Testis (tissue), 5 donors: ENCODE data around the gene C10orf95. TPM values are rescaled to one million over a fixed set of nuclear protein-coding genes. Genes with fewer than 3 reads are reported as not detected.
"Not testable (repeated sequence)": the region's sequence is repeated elsewhere in the genome, so short reads cannot be mapped to it uniquely, and the experiment has no call there.

Source experiments
- DNase-seq: peaks from one replicate; pipeline ENCODE4 v3.0.0-alpha.2; 2019
- H3K27ac ChIP-seq, 2 donors: fragments of 200-600 bp; sonication (generic); one replicate each; pipeline ENCODE4 v1.5.1; 2019
- H3K27me3 ChIP-seq: fragments of 200-600 bp; sonication (generic); one replicate; pipeline ENCODE4 v1.5.1; 2019
- H3K36me3 ChIP-seq: fragments of 200-600 bp; sonication (generic); one replicate; pipeline ENCODE4 v1.5.1; 2017; ENCODE audit warnings: low read depth; ENCODE audit errors: missing control alignments
- H3K4me1 ChIP-seq: fragments of 200-600 bp; sonication (generic); one replicate; pipeline ENCODE4 v1.5.1; 2019
- H3K4me3 ChIP-seq, 2 donors: fragments of 200-600 bp; sonication (generic); one replicate each; pipeline ENCODE4 v1.5.1; 2017 to 2019
- H3K9me3 ChIP-seq: fragments of 200-600 bp; sonication (generic); one replicate; pipeline ENCODE4 v1.5.1; 2017
- CTCF ChIP-seq, 3 experiments: fragments of 450-650 bp in 2 of 3; fragments of 200-600 bp in 1 of 3; sonication (generic) in 1 of 3; IDR thresholded peaks; one replicate each; pipeline ENCODE4 v1.5.1; 2016 to 2019; ENCODE audit warnings: antibody characterized with exemption in 3 of 3, mild to moderate bottlenecking in 2 of 3, moderate library complexity in 1 of 3
- POLR2A ChIP-seq: fragments of 450-650 bp; IDR thresholded peaks from one replicate; pipeline ENCODE4 v1.6.1; 2017; ENCODE audit warnings: antibody characterized with exemption, mild to moderate bottlenecking, moderate library complexity
- WGBS, 2 donors: methylation state at CpG; one replicate each; pipeline ENCODE4 v1.1.5; 2018; 5-methylcytosine and 5-hydroxymethylcytosine counted together
- intact Hi-C: fragments of 100-400 bp; cut with DNase I; formaldehyde crosslinking; loops from one replicate; pipeline ENCODE4 v1.15.1; 2023; ENCODE audit warnings: low total_unique reads
- long read RNA-seq, 2 donors: transcript quantifications; one replicate each; lab custom pipeline, GENCODE V29; 2026
- polyA plus RNA-seq: library from polyadenylated mRNA; stranded (reverse); fragments of 350-450 nt; fragmentation: Illumina TruSeq; extraction: RNeasy Lipid Tissue Mini Kit (QIAGEN cat#74804); gene quantifications from one replicate; pipeline ENCODE4 v1.2.3, GENCODE V29; 2014; ENCODE audit warnings: low read depth, low replicate concordance; ENCODE audit not compliant: insufficient read depth
- total RNA-seq, 2 donors: library from RNA; depleted of rRNA; stranded (reverse); fragments of >200 nt; gene quantifications; one replicate each; pipeline ENCODE4 v1.2.3, GENCODE V29; 2016

C10orf95 gene
- total RNA-seq (1 to 10 TPM in 1 of 2 donors, under 1 TPM in 1; 0.55 to 1.3 TPM), polyA plus RNA-seq (0.29 TPM)
- long read RNA-seq, donor 1, partial matches to known transcripts, result 6 of 17 reads
- long read RNA-seq, donor 1, other reads (novel, unspliced or antisense), result 11 of 17 reads
- long read RNA-seq, donor 2, result 0 reads

DNA sequence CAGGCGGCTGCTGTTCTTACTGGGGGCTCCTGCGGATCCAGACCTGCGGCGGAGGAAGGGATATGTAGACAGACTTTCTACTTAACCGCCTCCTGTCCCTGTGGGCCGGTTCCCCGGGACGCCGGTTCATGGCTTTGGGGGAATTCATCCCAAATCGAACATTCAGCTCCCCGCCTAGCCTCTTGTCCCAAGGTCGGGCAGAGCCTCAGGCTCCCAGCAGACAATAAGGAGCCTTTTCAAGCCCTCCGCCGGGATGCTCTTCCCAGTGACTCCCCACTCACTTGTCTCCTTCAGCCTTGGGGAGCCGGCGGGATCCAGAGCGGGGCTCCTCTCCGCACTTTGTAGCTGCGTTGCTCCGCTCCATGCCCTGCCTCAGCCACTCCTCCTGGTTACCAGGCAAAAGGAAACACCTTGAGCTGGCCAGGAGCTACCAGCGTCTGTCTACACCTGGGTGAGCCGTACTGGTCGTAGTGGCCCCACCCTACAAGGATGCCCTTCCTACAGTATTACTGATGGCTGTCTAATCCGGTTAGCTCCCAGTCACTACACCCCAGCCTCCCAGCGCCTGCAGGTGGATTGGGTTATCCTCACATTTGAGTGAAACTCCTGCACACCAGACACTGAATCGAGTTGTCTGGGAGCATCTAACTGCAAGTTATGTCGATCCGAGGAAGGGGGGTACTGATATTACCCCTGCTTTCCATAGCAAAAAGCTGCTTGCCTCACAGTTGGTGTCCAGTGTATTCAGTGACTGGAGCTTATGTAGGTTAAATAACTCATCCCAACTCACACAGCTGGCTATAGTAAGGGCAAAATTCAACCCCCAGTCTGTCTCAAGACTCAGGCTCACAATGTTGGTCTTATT lies at the start of gene C10orf95:
C10orf95 (minus strand) TSS at position 439 of the 865 bp plus-strand sequence. CDS start 450 bp downstream, outside the sequence.
- H3K27ac ChIP-seq, result peak within 1 kb of the TSS; percentile 18 to 64
- no peak for DNase-seq
- H3K27me3 ChIP-seq, result no peaks in the 10 kb centered on the region
- H3K4me1 ChIP-seq, result peaks cover 7% of the 10 kb centered on the region
- TF ChIP-seq CTCF (IDR thresholded peaks at IDR 0.05) (no peak), POLR2A (no peak)
- no peaks in the 10 kb centered on the region for H3K36me3 ChIP-seq
- 24 to 30% methylated on average over 16 to 28 of the region's 28 CpGs for WGBS, 2 donors
- peak within 1 kb of the TSS; percentile 72 to 88 for H3K4me3 ChIP-seq
- intact Hi-C loops, result no loop called here
- H3K9me3 ChIP-seq, result no peaks in the 10 kb centered on the region

DNA sequence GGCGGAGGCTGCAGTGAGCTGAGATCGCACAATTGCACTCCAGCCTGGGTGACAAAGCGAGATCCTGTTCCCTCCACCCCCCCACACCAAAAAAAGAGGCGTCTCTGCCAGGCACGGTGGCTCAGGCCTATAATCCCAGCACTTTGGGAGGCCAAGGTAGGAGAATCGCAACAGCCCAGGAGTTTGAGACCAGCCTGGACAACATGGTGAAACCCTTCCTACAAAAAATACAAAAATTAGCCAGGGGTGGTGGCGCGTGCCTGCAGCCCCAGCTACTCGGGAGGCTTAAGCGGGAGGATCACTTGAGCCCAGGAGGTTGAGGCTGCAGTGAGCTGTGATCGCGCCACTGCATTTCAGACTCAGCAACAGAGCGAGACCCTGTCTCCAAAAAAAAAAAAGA lies 49.3 kb upstream of the C10orf95 start:
- peak overlapping the region in 1 of 2 donors; percentile 95 for H3K4me3 ChIP-seq
- intact Hi-C loops, result loop anchor here (5.0 to 10.0 kb wide), 2 partner anchors 82 to 144 kb away; partner anchors contain the start of gene TRIM8
- peaks cover 13% of the 10 kb centered on the region for H3K4me1 ChIP-seq
- H3K36me3 ChIP-seq, H3K27me3 ChIP-seq, DNase-seq, H3K9me3 ChIP-seq: not testable (repeated sequence)
- peak overlapping the region in 1 of 2 donors; percentile 76 for H3K27ac ChIP-seq
- WGBS, 2 donors, result 69 to 72% methylated on average over 12 to 13 of the region's 13 CpGs

DNA sequence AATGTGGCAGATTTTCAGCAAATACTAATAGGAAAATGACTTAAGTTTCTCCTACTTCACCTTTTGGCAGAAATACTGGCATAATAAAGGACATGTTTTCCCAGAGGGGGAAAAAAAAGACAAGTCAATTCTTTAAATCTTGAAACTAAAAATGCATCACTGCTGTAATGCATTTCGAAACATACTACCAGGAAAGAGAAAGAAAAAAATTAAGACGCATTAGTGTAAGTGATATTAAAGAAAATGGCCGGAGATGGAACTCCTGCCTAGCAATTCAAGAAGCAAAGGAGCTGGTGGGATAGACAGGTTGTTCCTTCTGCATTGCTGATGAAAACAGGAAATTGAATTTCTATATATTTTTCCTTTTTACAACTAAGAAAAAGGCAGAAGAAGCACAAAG lies 48.0 kb upstream of the C10orf95 start:
- H3K4me3 ChIP-seq, result no peak overlapping the region
- H3K27me3 ChIP-seq, result no peaks in the 10 kb centered on the region
- H3K27ac ChIP-seq, result no peak overlapping the region
- H3K4me1 ChIP-seq, result peaks cover 5% of the 10 kb centered on the region
- H3K36me3 ChIP-seq, result no peaks in the 10 kb centered on the region
- intact Hi-C loops, result no loop called here
- DNase-seq, result no peak
- TF ChIP-seq POLR2A, result no peak
- TF ChIP-seq CTCF (IDR thresholded peaks at IDR 0.05), result no peak
- WGBS, 2 donors, result 88 to 89% methylated on average over 3 of the region's 3 CpGs
- no peaks in the 10 kb centered on the region for H3K9me3 ChIP-seq

GRCh38 chr10:102497545-102497944 lies 46.2 kb upstream of the C10orf95 start:
- Histone ChIP-seq H3K9me3 (no peaks in the 10 kb centered on the region), H3K27me3 (no peaks in the 10 kb centered on the region), H3K4me1 (peaks cover 5% of the 10 kb centered on the region), H3K36me3 (no peaks in the 10 kb centered on the region), H3K4me3 (no peak overlapping the region), H3K27ac (no peak overlapping the region)
- no peak for TF ChIP-seq CTCF (IDR thresholded peaks at IDR 0.05)
- no peak for TF ChIP-seq POLR2A
- no peak for DNase-seq
- intact Hi-C loops, result no loop called here
- 81 to 90% methylated on average over 1 of the region's 1 CpG for WGBS, 2 donors

DNA sequence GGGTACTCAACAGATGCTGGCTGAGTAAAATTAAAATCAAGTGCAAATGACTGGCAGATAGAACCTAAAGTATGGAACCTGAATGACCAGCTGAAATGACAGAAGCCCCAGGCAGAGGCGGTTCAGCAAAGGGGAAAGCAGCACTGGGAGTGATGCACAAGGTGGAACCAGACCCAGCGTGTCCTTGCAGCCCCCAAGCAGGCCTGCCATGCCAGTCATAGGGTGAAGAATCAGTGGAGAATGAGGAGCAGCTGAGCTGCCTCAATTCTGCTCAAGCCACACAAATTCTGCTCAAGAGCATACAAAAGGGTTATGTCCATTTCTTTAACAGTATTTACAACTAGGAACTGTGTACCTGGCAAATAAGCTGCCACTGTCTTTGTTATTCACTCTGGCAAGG lies 42.4 kb upstream of the C10orf95 start:
- DNase-seq, result no peak
- TF ChIP-seq POLR2A (no peak), CTCF (IDR thresholded peaks at IDR 0.05) (no peak)
- Histone ChIP-seq H3K4me1 (peaks cover 5% of the 10 kb centered on the region), H3K27ac (no peak overlapping the region), H3K4me3 (no peak overlapping the region), H3K9me3 (no peaks in the 10 kb centered on the region), H3K36me3 (no peaks in the 10 kb centered on the region), H3K27me3 (no peaks in the 10 kb centered on the region)
- WGBS, 2 donors, result 77 to 88% methylated on average over 2 of the region's 2 CpGs
- intact Hi-C loops, result no loop called here
